ENCODE measurements around the gene STAT5A. TPM values are rescaled to one million over a fixed set of nuclear protein-coding genes. Genes with fewer than 3 reads are reported as not detected.

STAT5A gene
- total and polyA plus RNA-seq, 11 donors: 4.9 to 44.0 (median 15.6) TPM

DNA sequence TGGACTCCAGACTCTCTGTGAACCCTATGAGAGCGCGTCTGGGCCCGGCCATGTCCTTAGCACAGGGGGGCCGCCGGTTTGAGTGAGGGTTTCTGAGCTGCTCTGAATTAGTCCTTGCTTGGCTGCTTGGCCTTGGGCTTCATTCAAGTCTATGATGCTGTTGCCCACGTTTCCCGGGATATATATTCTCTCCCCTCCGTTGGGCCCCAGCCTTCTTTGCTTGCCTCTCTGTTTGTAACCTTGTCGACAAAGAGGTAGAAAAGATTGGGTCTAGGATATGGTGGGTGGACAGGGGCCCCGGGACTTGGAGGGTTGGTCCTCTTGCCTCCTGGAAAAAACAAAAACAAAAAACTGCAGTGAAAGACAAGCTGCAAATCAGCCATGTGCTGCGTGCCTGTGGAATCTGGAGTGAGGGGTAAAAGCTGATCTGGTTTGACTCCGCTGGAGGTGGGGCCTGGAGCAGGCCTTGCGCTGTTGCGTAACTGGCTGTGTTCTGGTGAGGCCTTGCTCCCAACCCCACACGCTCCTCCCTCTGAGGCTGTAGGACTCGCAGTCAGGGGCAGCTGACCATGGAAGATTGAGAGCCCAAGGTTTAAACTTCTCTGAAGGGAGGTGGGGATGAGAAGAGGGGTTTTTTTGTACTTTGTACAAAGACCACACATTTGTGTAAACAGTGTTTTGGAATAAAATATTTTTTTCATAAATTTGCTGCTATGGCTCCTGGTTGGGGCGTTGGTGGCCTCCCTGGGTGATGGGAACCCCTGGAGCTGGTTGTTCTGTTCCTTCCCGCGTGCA is 23.1 kb downstream of the STAT5A start:
- Histone ChIP-seq H3K9me3 (no peaks in the 10 kb centered on the region), H3K4me3 (peak overlapping the region in 2 of 12 donors; percentile 17 to 44), H3K4me1 (peaks cover 4 to 45% (median 24%) of the 10 kb centered on the region in 12 donors), H3K36me3 (peaks cover 0 to 97% (median 67%) of the 10 kb centered on the region in 9 donors), H3K27ac (peak overlapping the region; percentile 55 to 92 (median 76)), H3K27me3 (no peaks in the 10 kb centered on the region)
- intact Hi-C loops (cut with DNase I): loop anchor here in 2 of 10 donors (5.0 to 10.0 kb wide), 2 partner anchors 211 to 287 kb away; partner anchors contain the start of gene NKIRAS2 (in 1 of the 2)
- WGBS, 4 donors: 56 to 62% (median 60%) methylated on average over 19 of the region's 19 CpGs
- DNase-seq (peak; percentile 87 to 94 (median 90)), ATAC-seq (peak; percentile 84 to 93 (median 92))
- TF ChIP-seq POLR2A (IDR thresholded peaks at IDR 0.05): no peak
- TF ChIP-seq, protein P1, sequence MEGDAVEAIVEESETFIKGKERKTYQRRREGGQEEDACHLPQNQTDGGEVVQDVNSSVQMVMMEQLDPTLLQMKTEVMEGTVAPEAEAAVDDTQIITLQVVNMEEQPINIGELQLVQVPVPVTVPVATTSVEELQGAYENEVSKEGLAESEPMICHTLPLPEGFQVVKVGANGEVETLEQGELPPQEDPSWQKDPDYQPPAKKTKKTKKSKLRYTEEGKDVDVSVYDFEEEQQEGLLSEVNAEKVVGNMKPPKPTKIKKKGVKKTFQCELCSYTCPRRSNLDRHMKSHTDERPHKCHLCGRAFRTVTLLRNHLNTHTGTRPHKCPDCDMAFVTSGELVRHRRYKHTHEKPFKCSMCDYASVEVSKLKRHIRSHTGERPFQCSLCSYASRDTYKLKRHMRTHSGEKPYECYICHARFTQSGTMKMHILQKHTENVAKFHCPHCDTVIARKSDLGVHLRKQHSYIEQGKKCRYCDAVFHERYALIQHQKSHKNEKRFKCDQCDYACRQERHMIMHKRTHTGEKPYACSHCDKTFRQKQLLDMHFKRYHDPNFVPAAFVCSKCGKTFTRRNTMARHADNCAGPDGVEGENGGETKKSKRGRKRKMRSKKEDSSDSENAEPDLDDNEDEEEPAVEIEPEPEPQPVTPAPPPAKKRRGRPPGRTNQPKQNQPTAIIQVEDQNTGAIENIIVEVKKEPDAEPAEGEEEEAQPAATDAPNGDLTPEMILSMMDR (IDR thresholded peaks at IDR 0.05): no peak

DNA sequence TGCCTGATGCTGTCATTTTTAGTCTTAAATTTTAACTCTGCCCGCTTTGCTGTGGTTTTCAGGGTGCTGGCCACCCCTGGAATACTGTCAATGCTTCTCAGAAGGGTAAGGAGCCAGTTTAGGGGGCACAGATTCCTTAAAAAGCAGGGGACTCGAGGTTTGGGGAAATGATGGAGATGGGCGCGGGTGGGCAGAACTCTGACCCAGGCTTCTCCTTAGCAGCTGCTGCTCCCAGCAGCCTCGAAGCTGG is 23.7 kb downstream of the STAT5A start:
- ATAC-seq (no peak), DNase-seq (no peak)
- no peaks in the 10 kb centered on the region for H3K27me3 ChIP-seq
- WGBS, 4 donors: 24 to 36% (median 26%) methylated on average over 5 of the region's 5 CpGs
- no peak for TF ChIP-seq POLR2A (IDR thresholded peaks at IDR 0.05)
- H3K4me3 ChIP-seq: peak overlapping the region in 5 of 12 donors; percentile 1 to 44 (median 35)
- peaks cover 0 to 97% (median 67%) of the 10 kb centered on the region in 9 donors for H3K36me3 ChIP-seq
- intact Hi-C loops (cut with DNase I): loop anchor here in 2 of 10 donors (5.0 to 10.0 kb wide), 2 partner anchors 210 to 287 kb away; partner anchors contain the start of gene NKIRAS2 (in 1 of the 2)
- H3K9me3 ChIP-seq: no peaks in the 10 kb centered on the region
- peaks cover 4 to 45% (median 24%) of the 10 kb centered on the region in 12 donors for H3K4me1 ChIP-seq
- H3K27ac ChIP-seq: peak overlapping the region; percentile 55 to 92 (median 76)

- peaks cover 4 to 47% (median 27%) of the 10 kb centered on the region in 12 donors for H3K4me1 ChIP-seq
These were observed 24.2 kb downstream of the STAT5A start for GRCh38 chr17:42312285-42313130.

GRCh38 chr17:42313389-42313772 is 25.1 kb downstream of the STAT5A start:
- no peak for ATAC-seq
- TF ChIP-seq, protein P1 (IDR thresholded peaks at IDR 0.05): no peak
- TF ChIP-seq POLR2A (IDR thresholded peaks at IDR 0.05): no peak
- peak overlapping the region in 1 of 12 donors; percentile 92 for H3K27ac ChIP-seq
- H3K36me3 ChIP-seq: peaks cover 0 to 97% (median 69%) of the 10 kb centered on the region in 9 donors
- H3K4me1 ChIP-seq: peaks cover 4 to 54% (median 32%) of the 10 kb centered on the region in 12 donors
- no peak for DNase-seq
- intact Hi-C loops (cut with DNase I): loop anchor here in 2 of 10 donors (5.0 to 10.0 kb wide), 2 partner anchors 209 to 289 kb away; partner anchors contain the start of gene NKIRAS2 (in 1 of the 2)
- no peaks in the 10 kb centered on the region for H3K27me3 ChIP-seq
- no peaks in the 10 kb centered on the region for H3K9me3 ChIP-seq
- WGBS, 4 donors: 85 to 95% (median 88%) methylated on average over 4 of the region's 4 CpGs
- no peak overlapping the region for H3K4me3 ChIP-seq

More at GRCh38 chr17:42312285-42313130, 24.2 kb downstream of the STAT5A start:
- DNase-seq (peak; percentile 87 to 92 (median 91)), ATAC-seq (peak; percentile 75 to 85 (median 82))
- no peaks in the 10 kb centered on the region for H3K27me3 ChIP-seq
- no peaks in the 10 kb centered on the region for H3K9me3 ChIP-seq
- peak overlapping the region; percentile 55 to 92 (median 76) for H3K27ac ChIP-seq
- H3K4me3 ChIP-seq: peak overlapping the region in 9 of 12 donors; percentile 1 to 44 (median 24)
- intact Hi-C loops (cut with DNase I): loop anchor here in 2 of 10 donors (5.0 to 10.0 kb wide), 2 partner anchors 210 to 288 kb away; partner anchors contain the start of gene NKIRAS2 (in 1 of the 2)
- TF ChIP-seq, protein P1 (IDR thresholded peaks at IDR 0.05): peak; percentile 38 to 77 (median 66)
- no peak for TF ChIP-seq POLR2A (IDR thresholded peaks at IDR 0.05)
- peaks cover 0 to 97% (median 67%) of the 10 kb centered on the region in 9 donors for H3K36me3 ChIP-seq
- 21 to 65% (median 38%) methylated on average over 20 to 54 of the region's 54 CpGs for WGBS, 4 donors

Data from heart left ventricle (tissue), 16 donors.